Bladder microvascular endothelial cell (primary cell): ENCODE data around the gene SNX22. TPM values are rescaled to one million over a fixed set of nuclear protein-coding genes. Genes with fewer than 3 reads are reported as not detected.

Experiments
- total RNA-seq: library from RNA; depleted of rRNA; stranded (reverse); fragments of >200 nt; gene quantifications from 2 replicates; pipeline ENCODE4 v1.2.3, GENCODE V29; 2014

SNX22 gene
- total RNA-seq, result 0.16 and 0.25 TPM in 2 replicates

GRCh38 chr15:64151727-64152506, at the start of gene SNX22:
Gene SNX22 (plus strand): TSS chr15:64151731. CDS start chr15:64151776, 45 bp downstream.

GRCh38 chr15:64162869-64163658, 11.5 kb downstream of the SNX22 start, which contains the start of gene PPIB:
Gene PPIB (minus strand): TSS chr15:64163022. CDS start chr15:64162986, 36 bp downstream.

Other genes with a start within 250 kb of the SNX22 start
- 11.2 and 25.0 TPM in 2 replicates for gene DAPK2, start 105.2 kb upstream of the SNX22 start, total RNA-seq
- 34.4 and 59.7 TPM in 2 replicates for gene CIAO2A, start 57.9 kb upstream of the SNX22 start, total RNA-seq
- gene SNX1, start 55.7 kb upstream of the SNX22 start, total RNA-seq, result 31.4 and 54.4 TPM in 2 replicates
- gene PPIB, start 11.3 kb downstream of the SNX22 start, total RNA-seq, result 611 and 726 TPM in 2 replicates
- gene CSNK1G1, start 204.4 kb downstream of the SNX22 start, total RNA-seq, result 17.0 and 41.1 TPM in 2 replicates
- 8.5 and 25.1 TPM in 2 replicates for gene PCLAF, start 229.7 kb downstream of the SNX22 start, total RNA-seq
- gene TRIP4, start 236.1 kb downstream of the SNX22 start, total RNA-seq, result 8.7 and 15.8 TPM in 2 replicates